NCI-H2029 (cell line): ENCODE results near the gene HOXB4.

Experiments used
- DNase-seq: peaks from one replicate; lab custom pipeline; 2025; lab: John Stamatoyannopoulos, UW

HOXB4 gene

DNA sequence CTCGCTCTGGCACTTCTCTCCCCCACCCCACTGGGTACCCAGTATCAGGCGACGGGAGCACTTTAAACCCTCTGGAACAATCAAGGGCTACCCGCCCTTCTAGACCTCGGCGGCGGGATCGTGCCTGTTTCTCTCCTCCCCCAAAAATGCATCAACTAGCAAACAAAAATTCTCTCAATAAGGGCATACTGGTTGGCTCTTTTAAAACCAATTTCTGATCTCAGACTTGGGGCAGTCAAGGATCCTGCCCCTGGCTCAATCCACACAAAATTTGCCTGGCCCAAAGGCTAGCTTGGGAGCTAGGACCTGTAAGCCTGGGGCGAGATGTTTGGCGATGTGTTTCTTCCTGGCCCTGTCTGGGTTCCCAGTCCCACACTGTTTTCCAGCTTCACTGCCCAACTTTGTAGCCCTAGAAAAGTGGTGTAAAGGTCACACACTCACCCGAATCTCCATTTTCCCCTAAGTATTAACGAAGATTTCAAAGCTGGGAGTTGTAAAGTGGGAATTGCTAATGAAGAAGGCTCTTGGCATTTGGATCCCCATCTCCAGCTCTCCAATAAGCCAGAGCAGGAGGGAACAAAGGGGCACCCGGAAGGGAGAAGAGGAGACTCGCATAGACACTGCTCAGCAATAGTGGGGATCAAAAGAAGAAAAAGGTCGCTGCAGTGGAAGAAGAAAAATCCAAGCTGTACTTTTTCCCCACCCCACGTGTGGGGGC lies 18.9 kb downstream of the HOXB4 start:
- no peak for DNase-seq

DNA sequence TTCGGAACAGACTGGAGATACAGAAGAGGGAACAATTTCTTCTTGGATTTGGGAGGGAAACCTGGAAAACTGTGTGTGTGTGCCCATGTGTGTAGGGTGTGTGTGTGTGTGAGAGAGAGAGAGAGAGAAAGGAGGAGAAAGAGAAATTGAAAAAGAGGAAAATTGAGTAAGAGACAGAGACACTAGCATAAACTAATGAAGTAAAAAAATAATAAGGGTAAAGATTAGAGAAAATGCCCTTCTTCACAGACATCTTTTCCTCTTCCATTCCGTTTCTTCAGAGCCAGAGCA lies 19.4 kb downstream of the HOXB4 start:
- DNase-seq, result no peak

DNA sequence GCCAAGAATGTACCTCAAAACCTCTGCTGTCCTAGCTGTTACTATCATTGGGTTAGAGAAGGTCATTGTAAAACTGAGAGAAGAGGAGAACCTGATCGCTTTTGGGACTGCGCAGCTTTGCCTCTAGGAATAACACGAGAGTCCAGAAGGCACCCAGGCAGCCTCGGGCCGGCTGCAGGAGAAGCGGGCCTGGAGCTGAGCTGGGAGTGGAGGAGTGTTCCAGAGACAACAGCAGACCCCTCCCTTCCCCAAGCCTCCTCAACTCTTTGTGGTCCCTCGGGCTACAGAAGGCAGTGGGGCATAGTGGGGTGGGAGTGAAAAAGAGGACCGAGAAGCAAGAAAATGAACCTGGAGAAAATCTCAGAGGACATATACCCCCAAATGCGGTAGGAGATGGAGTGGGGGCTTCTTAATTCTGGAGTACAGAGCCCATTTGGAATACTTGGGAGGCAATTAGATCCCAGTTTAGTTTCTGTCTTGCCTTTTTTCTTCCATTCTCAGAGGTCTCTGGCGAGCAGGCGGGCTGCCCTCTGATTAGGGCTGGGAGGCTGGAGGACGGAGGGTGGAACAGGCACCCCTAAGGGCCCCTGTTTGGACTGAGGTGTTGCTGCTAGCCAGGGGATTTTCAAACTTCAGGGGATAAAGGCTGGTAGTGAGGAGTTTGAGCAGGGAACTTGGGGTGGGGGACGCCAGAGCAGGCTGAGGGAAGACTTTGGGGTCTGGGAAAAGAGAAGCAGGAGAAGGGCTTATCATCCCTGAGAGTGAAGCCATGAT lies 19.9 kb downstream of the HOXB4 start:
- no peak for DNase-seq

DNA sequence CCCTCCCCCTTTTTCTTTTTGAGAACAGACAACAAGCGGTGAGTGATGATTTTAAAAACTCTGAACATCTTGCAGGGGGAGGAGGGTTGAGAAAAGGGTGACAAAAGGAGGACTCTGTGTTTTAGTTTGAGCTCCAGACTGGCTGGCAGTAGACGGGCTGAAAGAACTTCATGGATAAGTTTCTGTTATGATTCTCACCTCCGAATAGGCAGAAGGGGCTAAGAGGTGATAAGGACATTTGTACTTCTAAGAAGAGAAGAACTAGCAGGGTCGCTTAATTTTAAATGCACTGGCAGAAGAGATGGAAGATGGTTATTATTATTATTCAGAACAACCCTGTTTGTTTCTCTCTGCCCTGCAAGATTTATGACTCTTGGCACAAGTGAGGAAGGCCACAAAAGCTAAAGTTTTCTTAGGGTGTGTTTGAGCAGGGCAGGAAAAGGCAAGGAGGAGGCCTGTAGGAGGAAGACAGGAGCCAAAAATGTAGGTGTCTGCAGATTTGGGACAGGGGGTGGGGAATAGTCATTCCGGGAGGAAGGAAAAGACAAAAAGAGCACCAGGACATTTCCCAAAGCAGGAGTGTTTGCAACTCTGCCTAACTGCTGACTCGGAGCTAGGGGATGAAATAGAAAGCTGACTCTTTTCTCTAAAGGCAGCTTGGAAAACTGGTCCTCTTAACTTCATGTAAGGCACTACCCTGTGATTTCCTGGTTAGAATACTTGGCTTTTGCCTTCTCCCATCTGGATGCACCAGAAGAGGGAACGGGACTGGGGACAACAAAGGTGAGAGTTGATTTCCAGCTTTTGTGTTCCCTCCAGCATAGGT lies 21.4 kb downstream of the HOXB4 start:
- no peak for DNase-seq

DNA sequence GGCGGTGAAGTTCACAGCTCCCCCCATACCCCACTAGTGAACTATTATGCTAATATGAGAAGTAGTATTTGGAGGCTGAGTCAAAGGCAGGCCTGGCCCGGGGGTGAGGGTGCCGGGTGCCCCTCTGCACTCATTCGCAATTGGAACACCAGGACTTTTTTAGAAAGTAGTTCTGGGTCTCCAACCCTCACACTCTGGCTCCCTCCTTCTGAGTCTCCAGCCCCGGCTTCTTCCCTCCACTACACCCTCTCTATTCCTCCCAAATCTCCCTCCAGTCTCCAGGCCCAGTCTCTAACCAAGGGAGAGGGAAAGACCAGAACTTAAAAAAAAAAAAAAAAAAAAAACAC lies 21.9 kb downstream of the HOXB4 start:
- no peak for DNase-seq

DNA sequence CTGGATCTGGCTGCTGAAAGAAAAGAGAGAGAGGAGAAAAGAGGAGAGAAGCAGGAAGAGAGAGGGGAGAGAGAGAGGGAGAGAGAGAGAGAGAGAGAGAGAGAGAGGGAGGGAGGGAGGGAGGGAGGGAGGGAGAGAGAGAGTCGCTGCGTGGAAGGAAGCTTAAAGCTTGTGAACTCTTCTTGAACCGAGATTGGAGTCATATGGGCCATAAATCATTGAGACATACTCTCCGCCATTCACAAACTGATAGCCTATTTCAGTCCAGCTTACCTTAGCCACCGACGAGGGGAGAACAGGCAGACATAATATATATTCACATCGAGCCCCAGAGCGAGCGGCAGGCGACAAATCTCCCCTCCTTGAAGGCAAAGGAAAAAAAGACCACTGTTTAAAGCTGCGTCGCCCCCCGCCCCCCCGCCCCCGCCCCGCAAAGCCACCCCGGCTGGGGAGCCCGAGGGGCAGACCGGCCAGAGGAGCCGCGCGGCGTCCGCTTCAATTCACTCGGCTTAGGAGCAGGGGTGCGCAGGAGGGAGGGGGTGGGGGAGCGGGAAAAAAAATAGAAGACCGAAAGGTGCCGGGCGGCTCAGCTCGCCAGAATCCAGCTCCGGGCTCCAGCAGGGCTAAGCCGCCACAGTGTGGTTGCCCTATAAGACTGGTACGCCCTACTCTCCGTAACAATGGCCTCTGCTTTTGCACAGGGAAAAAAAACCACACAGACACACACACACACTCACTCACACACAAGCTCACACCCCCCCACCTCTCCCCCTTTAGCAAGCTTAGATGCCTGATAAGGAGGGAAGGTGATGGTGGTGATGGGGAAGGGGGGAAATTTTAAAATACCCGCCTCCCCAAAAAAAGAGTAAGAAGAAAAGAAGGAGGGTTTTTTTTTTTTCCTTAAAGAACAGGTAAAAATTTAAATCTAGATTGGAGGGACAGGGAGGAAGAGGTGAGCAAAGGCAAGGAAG lies 22.6 kb downstream of the HOXB4 start:
- DNase-seq, result peak; percentile 77

DNA sequence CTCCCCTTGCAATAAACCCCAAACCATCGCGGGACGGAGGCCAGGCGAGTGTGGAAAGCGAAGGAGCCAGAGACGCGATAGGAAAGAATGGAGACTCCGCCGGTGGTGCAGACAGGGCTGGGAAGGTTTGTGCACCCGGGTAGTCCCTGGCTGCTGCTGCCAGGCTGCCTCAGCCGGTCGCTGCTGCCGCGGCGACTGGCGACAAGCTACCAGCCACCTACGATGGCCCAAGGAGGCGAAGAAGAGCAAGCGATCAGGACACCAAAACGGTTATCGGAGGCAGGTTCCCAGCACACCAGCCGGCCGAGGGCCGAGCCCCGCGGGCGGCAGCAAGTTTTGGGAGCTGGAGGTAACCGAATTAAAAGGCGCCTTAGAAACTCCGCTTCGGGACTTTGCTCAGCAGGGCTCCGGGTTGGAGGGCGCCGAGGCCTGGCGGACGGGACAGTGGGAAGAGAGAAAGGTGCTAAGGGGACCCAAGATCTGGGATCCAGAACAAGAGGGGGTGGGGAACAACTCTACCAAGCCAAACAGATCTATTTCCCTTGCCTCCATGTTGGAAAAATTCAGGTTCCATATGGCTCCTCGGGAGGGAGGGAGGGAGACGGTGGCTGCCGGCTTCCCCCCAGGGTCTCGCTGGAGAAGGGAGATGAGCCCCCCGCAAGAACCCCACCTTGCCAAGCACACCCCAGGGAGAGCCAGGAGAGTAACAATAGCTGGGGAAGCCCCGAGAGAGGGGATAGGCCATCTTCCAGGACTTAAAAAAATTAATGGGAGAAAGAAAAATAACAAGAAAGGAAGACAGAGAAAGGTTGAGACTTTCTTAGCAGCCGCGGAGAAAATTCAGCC lies 23.5 kb downstream of the HOXB4 start:
- no peak for DNase-seq

DNA sequence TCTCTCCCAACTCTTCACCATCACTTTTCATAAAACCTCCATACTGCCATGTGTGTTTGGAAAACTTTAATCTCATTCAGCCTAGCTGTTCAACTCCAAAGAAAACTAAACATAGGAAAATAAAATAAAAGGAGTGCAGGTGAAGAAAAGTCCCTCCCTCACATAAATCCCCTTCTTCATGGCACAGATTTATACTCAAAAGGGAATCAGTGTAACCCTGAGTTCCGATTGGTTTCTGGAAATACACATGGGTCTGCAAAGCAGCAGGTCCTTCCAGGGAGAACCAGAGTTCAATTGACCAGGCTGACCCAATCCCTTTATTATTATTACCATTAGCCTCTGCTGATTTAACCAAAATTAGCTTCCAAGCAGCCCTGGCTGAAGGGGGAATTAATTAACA lies 24.3 kb downstream of the HOXB4 start:
- no peak for DNase-seq

DNA sequence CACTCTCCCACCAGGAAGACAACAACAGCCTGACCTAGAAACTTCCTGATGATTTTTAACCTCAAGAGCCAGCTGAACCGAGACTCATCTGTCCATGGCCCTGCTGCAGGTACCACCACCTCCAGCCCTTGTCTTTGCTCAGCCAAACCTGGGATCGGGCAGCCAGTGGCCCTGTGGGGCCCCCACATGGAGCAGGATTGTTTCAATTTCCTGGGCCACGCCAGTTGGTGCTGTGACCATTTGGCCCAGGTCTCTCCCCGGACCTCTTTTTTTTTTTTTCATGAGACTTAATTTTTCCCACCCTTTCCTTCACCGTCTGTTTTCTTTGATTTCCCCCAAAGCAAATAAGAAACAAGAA lies 25.0 kb downstream of the HOXB4 start:
- DNase-seq, result no peak

DNA sequence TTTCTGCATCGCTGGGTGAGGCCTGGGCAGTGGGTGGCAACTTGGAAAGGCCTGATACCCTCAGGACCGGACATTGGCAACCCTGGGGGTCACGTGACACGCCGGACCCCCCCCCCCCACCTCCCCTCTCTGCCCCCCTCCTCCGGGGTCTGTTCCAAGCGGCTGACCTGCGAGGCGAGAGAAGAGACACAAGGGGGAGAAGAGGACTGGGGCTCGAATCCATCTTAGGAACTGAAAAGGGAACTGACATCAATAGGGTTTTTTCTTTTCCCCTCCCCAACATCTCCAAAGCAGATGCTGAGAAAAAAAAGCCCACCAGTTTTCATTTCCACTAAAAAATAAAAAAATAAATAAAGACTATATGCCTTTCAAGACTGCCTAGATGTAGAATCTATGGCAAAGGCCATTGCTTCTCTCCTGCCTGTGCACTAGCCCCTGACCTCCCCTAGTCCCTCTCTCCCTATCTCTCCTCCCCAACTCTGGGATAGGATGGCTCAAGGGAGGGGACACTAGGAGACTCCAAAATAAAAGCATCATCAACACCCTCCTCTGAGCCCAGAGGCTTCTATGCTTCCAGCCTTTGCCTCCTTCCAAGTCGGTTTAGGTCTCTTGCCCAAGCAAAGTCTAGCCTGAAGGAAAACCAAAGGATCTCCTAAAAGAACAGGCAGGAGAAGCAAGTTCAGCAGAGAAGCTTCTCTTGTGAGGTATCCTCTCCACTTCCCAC lies 25.5 kb downstream of the HOXB4 start:
- DNase-seq, result peak; percentile 77

DNA sequence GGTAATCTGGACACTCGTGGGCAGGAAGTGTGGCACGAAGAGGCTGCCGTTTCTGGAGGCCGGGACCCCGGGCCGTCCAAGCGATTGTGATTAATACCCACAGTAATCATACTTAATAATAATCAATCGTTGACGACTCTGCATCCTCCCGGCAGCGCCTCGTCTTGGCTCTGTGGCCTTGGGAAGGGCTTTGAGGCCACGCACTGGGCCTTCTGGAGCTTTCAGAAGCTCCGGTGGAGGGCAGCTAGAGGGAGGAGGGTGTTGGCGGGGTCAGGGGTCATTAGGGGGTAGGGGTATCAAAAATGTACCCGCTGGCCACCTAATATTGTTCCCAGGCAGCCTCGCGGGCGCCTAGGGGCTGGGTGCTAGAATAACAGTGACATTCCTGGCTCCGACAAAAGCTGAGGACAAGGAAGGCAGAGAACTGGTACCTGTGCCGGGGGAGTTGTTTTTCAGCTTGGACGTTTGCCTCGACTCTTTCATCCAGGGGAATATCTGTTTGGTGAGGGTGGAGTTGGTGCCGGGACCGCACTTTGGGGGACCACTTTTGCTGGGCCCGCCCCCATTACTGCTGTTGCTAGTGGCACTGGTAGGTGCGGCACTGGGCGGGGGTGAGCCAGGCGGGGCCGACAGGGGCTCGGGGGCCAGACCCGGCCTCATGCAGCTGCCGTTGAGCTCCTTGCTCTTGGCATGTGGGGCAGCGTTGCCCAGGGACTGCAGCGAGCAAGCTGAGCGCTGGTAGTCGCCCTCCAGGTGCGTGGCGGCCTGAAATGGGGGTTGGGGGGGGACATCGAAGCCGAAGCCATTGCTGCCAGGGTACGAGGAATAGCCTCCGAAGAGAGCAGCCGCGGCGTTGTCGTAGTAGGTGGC lies 26.3 kb downstream of the HOXB4 start:
- peak; percentile 77 for DNase-seq

DNA sequence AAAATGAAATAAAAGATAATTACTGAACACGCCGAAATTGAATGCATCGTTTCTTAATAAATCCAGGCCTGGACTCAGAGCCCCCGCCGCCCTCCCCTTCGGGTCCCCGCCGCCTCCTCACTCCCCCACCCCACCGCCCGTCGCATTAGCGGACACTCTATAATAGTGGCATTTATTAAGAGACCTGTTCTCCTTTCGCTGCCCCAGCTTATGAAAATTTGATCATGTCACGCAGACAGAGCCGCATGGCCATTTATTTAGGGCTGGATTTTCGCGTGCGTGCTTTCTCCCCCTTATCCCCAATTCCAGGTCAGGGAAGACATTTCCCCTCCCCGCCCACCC lies 27.0 kb downstream of the HOXB4 start:
- DNase-seq, result no peak

DNA sequence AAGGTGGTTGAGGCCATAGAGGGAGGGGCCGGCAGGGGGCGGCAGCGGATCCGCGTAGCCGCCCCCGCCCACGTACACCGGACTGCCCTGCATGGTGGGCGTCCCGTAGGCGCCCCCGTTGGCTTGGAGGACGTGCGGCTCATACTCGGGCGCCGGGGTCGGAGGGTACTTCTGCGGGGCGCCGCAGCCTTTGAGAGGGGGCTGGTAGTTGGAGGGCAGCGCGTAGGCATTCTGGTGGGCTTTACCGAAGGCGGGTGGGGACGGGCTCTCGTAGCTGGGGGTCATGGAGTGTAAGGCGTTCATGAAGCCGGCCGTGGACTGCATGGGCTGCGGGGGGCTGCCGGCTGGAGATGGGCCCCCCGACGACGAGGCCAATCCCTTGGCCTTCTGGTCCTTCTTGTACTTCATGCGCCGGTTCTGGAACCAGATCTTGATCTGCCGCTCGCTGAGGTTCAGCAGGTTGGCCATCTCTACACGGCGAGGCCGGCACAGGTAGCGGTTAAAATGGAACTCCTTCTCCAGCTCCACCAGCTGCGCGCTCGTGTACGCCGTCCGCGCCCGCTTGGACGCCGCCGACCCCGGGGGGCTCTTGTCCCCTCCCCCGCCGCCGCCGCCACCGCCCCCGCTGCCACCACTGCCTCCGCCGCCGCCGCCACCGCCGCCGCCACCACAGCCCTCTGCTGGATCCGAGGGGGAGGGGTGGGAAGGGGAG lies 27.5 kb downstream of the HOXB4 start:
- no peak for DNase-seq

DNA sequence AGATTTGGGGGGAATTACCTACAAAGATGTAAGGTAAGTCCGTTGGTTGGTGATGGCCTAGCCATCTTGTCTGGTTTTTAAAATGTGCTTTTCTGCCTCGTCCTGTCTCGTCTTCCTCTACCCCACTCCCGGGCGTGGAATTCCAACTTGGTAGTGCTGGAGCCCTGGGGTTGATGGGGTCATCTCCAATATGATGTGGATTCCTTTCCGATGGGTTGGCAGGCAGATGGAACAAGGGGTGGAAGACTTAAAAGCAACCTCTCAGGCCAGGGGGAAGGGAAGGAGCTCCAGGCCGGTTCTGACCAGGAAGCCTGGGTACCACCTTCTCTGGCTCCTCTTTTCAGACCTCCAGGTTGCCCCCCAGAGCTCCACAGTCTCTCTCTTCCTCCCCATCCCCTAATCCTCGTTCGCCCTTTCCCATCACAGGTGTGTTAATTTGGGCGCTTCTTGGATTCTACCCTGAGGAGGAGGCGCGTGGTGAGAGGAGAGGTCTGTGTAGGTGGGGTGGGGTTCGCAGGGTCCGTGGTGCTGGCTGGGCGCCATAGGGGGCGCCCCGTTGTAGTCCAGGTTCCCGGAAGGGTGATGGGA lies 28.1 kb downstream of the HOXB4 start:
- no peak for DNase-seq

DNA sequence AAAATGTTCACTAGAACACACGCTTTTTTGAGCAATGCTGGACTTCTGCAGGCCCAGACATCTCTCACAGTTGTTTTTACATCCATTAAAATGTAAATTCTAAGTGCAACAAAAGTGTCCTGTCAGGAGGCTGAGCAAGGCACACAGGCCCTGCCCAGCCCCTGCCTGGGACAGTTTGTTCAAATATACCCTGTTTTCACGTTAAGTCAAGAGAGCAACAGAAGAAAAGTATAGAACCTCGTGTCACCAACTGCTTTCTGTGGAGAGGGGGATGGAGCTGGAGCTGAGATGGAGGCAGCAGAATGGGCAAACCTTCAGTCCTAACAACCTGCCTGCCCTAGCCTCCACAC lies 28.9 kb downstream of the HOXB4 start:
- no peak for DNase-seq

DNA sequence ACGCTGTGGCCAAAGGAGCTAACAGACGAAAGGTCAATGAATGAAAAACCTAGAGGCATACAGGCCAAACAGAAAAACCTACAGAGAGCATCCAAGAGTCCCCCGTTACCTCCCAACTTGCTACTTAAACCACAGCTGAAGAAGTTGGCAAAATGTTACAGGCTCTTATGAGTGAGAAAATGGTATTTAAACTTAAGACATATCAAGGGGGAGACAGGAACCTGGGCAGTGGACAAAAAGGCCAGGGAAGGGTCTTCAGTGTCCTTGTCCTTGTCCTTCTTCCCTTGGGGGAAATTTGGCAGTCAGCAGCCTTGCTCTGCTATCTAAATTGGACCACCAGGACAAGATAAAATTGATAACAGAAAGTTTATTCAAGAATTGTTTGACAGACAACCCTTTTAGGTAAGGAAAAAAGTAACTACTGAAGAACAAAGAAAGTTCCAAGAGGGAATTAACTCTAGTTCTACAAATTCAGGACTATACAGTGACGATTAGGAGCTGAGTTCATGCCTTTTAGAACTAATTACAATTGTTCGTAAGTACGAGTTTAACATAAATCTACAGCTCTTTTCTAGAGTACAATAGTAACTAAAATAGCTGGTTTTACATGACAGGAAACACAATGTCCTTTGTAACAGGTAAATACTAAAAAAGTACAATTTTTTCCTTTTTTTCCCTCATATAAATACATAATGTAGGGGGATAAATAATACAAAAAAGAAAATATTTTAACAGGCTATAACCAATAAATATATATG lies 29.4 kb downstream of the HOXB4 start:
- DNase-seq, result no peak

DNA sequence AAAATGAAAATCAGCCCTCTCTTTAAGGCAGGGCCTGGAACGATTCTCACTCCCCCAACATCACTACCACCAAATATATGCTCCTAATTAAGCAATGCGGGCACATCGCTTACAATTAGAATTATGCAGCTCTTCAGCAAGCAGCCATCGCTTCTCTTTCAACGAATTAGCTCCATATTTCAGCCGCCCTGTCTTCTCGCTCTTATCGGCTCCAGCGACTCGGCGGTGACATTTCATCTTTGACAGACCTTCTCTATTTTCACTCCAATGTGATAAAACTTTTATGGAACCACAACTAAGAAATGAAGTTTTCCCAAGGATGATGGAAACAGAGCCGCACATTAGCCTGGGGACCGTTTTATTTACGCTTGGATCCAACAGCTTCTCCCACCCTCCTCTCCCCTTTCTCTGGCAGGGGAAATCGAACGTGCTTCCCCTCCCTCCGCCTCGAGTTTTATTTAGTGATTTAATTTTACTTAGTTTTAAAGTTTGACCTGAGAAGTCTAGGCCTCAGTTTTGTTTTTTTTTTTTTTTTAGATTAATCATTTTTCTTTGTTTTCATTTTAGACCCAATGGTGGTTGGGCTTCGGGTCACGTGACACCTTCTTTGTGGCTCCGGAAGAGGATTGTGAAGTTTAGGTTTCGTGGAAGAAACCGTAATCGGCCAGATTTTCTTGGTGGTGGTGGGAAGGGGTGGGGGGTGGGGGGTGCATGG lies 30.2 kb downstream of the HOXB4 start:
- peak; percentile 64 for DNase-seq
